LNCaP clone FGC (cell line): ENCODE measurements around the gene PRKCQ.
"Not testable (repeated sequence)": the region's sequence is repeated elsewhere in the genome, so short reads cannot be mapped to it uniquely, and the experiment has no call there.

Source experiments
- DNase-seq: peaks from one replicate; pipeline ENCODE4 v3.0.0-alpha.2; 2011; ENCODE audit warnings: low read depth
- H3K4me3 ChIP-seq: 2 replicates; pipeline ENCODE4 v1.5.1; 2011; ENCODE audit warnings: mild to moderate bottlenecking, low read depth, low read length, control low read depth
- TF ChIP-seq, protein P1 (sequence below): IDR thresholded peaks from 2 replicates; pipeline ENCODE4 v1.5.1; 2012; ENCODE audit warnings: mild to moderate bottlenecking; ENCODE audit not compliant: control insufficient read depth, insufficient read depth; ENCODE audit errors: extremely low read depth

PRKCQ gene

GRCh38 chr10:6476989-6477388 is 103.1 kb downstream of the PRKCQ start:
- no peak overlapping the region for H3K4me3 ChIP-seq
- TF ChIP-seq, protein P1, sequence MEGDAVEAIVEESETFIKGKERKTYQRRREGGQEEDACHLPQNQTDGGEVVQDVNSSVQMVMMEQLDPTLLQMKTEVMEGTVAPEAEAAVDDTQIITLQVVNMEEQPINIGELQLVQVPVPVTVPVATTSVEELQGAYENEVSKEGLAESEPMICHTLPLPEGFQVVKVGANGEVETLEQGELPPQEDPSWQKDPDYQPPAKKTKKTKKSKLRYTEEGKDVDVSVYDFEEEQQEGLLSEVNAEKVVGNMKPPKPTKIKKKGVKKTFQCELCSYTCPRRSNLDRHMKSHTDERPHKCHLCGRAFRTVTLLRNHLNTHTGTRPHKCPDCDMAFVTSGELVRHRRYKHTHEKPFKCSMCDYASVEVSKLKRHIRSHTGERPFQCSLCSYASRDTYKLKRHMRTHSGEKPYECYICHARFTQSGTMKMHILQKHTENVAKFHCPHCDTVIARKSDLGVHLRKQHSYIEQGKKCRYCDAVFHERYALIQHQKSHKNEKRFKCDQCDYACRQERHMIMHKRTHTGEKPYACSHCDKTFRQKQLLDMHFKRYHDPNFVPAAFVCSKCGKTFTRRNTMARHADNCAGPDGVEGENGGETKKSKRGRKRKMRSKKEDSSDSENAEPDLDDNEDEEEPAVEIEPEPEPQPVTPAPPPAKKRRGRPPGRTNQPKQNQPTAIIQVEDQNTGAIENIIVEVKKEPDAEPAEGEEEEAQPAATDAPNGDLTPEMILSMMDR: no peak
- no peak for DNase-seq

DNA sequence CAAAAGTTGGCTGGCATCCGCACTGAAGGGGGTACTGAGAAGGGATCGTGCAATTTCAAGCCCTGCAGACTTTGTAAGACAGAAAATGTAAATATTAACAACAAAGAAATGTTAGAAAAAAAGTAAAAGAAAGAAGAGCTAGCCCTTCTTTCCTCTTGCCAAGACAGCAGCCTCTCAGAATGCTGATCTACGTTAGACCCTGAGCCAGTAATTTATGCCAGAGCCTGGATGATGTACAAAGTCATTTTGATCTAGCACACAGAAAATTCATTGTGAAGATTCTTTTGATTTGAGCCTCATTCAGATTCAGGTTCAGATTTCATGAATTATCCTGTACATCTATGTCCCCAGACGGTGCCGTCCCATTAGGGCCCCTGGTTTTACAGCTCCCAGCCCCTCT is 105.2 kb downstream of the PRKCQ start:
- TF ChIP-seq, protein P1: no peak
- no peak for DNase-seq
- H3K4me3 ChIP-seq: no peak overlapping the region

DNA sequence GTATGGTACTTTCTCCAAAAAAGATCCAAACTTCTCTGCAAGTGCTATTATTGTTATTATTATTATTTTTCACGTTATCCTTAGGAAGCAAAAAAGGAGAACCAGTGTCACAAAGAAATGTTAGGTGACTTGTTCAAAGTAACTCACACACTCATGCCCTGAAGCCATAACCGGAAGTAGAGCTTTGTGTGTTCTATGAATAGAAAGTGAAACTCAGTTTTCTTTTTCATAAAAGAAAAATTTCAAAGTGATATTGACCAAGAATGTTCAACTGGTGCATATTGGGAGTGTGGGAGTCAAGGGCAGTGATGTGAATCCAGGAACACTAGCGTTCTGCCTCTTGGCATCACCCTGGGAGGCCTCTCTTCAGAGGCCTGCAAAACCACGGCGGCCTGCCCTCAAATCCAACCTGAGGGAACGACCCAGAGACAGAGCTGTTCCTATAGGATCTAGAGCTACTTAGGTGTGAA is 106.1 kb downstream of the PRKCQ start:
- no peak overlapping the region for H3K4me3 ChIP-seq
- DNase-seq: no peak
- TF ChIP-seq, protein P1: no peak

DNA sequence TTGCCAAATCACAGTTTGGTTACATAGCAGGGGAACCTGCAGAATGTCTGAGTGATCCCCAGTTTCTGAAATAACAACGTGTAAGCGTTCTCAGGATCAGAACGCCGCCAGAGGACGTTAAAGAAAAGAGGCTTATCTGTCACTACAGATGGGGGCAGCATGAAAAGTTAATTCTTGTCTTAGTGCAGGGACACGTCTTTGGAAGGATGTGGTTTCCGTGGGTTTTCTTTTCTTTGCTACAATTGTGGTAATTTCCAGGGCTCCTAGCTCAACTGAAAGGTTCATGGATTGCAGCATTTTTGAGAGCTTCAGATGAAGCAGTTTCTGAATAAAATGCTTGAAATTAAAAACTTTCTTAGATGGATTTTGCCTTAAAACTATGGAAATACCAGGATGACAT is 106.6 kb downstream of the PRKCQ start:
- TF ChIP-seq, protein P1: no peak
- H3K4me3 ChIP-seq: no peak overlapping the region
- DNase-seq: no peak

DNA sequence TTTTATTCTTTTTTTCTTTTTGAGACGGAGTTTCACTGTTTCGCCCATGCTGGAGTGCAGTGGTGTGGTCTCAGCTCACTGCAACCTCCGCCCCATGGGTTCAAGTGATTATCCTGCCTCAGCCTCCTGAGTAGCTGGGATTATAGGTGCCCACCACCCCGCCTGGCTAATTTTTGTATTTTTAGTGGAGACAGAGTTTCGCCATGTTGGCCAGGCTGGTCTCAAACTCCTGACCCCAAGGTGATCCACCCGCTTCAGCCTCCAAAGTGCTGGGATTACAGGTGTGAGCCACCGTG is 107.4 kb downstream of the PRKCQ start:
- not testable (repeated sequence) for H3K4me3 ChIP-seq, DNase-seq

GRCh38 chr10:6470894-6471618 is 109.0 kb downstream of the PRKCQ start:
- DNase-seq: no peak
- H3K4me3 ChIP-seq: no peak overlapping the region
- TF ChIP-seq, protein P1: no peak

GRCh38 chr10:6469661-6470060 is 110.4 kb downstream of the PRKCQ start:
- no peak overlapping the region for H3K4me3 ChIP-seq
- TF ChIP-seq, protein P1: no peak
- no peak for DNase-seq
